ENCODE data around the gene ZBTB3.

DNA sequence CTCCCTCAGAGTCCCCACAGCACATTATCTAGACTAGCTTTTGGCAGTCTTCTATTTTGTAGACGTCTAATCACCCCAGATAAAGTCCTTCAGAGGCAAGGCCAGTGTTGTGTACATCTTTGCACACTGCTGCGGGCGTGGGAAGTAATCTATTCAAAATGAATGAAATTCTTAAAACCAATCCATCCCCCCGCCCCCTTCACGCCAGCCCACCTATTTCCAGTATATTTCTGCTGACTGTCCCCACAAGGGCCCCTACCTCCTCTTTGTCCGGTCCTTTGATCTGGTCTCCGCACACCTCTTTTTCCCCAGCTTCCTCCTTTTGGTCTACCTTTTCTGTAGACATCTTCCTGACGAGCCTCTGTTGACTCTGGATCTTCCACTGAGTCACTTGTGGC, 47.1 kb downstream of the ZBTB3 start:
- TF ChIP-seq CTCF (IDR thresholded peaks at IDR 0.05; ENCODE audit: low read length) (no peak), EZH2 (optimal IDR thresholded peaks at IDR 0.05; ENCODE audit: low read depth, low read length) (no peak), EZH2phosphoT487 (IDR thresholded peaks at IDR 0.05; ENCODE audit: low read length) (no peak)

All from MM.1S (cell line).